Measurements from ENCODE around the gene SLC39A11. TPM values are rescaled to one million over a fixed set of nuclear protein-coding genes. Genes with fewer than 3 reads are reported as not detected.
A peak's percentile ranks its signal among the peaks of the same experiment; 100 is the strongest.

The SLC39A11 gene
- total and polyA plus RNA-seq, 4 donors, result 18.9 to 44.9 (median 28.2) TPM

GRCh38 chr17:72726936-72727335 lies 365.6 kb downstream of the SLC39A11 start (continued):
- TF ChIP-seq, protein P1, sequence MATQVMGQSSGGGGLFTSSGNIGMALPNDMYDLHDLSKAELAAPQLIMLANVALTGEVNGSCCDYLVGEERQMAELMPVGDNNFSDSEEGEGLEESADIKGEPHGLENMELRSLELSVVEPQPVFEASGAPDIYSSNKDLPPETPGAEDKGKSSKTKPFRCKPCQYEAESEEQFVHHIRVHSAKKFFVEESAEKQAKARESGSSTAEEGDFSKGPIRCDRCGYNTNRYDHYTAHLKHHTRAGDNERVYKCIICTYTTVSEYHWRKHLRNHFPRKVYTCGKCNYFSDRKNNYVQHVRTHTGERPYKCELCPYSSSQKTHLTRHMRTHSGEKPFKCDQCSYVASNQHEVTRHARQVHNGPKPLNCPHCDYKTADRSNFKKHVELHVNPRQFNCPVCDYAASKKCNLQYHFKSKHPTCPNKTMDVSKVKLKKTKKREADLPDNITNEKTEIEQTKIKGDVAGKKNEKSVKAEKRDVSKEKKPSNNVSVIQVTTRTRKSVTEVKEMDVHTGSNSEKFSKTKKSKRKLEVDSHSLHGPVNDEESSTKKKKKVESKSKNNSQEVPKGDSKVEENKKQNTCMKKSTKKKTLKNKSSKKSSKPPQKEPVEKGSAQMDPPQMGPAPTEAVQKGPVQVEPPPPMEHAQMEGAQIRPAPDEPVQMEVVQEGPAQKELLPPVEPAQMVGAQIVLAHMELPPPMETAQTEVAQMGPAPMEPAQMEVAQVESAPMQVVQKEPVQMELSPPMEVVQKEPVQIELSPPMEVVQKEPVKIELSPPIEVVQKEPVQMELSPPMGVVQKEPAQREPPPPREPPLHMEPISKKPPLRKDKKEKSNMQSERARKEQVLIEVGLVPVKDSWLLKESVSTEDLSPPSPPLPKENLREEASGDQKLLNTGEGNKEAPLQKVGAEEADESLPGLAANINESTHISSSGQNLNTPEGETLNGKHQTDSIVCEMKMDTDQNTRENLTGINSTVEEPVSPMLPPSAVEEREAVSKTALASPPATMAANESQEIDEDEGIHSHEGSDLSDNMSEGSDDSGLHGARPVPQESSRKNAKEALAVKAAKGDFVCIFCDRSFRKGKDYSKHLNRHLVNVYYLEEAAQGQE (IDR thresholded peaks at IDR 0.05), result no peak
- TF ChIP-seq MAX (IDR thresholded peaks at IDR 0.05) (no peak), YY1 (IDR thresholded peaks at IDR 0.05) (no peak), EGR1 (IDR thresholded peaks at IDR 0.05; ENCODE audit: low read depth in 2 of 2) (no peak), TAF1 (conservative IDR thresholded peaks at IDR 0.05) (no peak)

GRCh38 chr17:72725433-72726068 lies 366.9 kb downstream of the SLC39A11 start:
- TF ChIP-seq SP1 (IDR thresholded peaks at IDR 0.05) (no peak), MAX (IDR thresholded peaks at IDR 0.05) (no peak), RAD21 (IDR thresholded peaks at IDR 0.05) (peak; percentile 88 to 96), ZBTB33 (IDR thresholded peaks at IDR 0.05) (no peak), TAF1 (conservative IDR thresholded peaks at IDR 0.05) (no peak)
- TF ChIP-seq, protein P1 (IDR thresholded peaks at IDR 0.05), result peak; percentile 66
- TF ChIP-seq, protein P2, sequence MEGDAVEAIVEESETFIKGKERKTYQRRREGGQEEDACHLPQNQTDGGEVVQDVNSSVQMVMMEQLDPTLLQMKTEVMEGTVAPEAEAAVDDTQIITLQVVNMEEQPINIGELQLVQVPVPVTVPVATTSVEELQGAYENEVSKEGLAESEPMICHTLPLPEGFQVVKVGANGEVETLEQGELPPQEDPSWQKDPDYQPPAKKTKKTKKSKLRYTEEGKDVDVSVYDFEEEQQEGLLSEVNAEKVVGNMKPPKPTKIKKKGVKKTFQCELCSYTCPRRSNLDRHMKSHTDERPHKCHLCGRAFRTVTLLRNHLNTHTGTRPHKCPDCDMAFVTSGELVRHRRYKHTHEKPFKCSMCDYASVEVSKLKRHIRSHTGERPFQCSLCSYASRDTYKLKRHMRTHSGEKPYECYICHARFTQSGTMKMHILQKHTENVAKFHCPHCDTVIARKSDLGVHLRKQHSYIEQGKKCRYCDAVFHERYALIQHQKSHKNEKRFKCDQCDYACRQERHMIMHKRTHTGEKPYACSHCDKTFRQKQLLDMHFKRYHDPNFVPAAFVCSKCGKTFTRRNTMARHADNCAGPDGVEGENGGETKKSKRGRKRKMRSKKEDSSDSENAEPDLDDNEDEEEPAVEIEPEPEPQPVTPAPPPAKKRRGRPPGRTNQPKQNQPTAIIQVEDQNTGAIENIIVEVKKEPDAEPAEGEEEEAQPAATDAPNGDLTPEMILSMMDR (IDR thresholded peaks at IDR 0.05; ENCODE audit: low read depth, low read length, missing input control), result peak; percentile 61
- 23% methylated on average over 10 of the region's 10 CpGs for WGBS
- Histone ChIP-seq H3K27ac (ENCODE audit: low read depth in 1 of 2, low read length in 2 of 2) (no peak overlapping the region), H3K9ac (ENCODE audit: low read depth in 1 of 2, low read length in 2 of 2) (no peak overlapping the region), H3K9me3 (ENCODE audit: control insufficient read depth in 4 of 4, low read length in 3 of 4) (no peaks in the 10 kb centered on the region), H3K27me3 (ENCODE audit: control insufficient read depth in 4 of 4, insufficient read depth in 4 of 4, low read length in 3 of 4) (no peaks in the 10 kb centered on the region), H3K4me3 (ENCODE audit: low read depth in 1 of 3, low read length in 3 of 3) (no peak overlapping the region), H3K36me3 (ENCODE audit: control insufficient read depth in 4 of 4, insufficient read depth in 3 of 4, low read depth in 1 of 4, low read length in 3 of 4) (no peaks in the 10 kb centered on the region), H3K4me1 (ENCODE audit: control insufficient read depth in 4 of 4, insufficient read depth in 4 of 4, low read length in 3 of 4) (no peaks in the 10 kb centered on the region)
- DNase-seq (ENCODE audit: low spot score), result peak; percentile 56
